Measurements from ENCODE around the gene FURIN. TPM values are rescaled to one million over a fixed set of nuclear protein-coding genes. Genes with fewer than 3 reads are reported as not detected.

Gene FURIN
- total and polyA plus RNA-seq, 9 donors: 16.3 to 39.5 (median 34.5) TPM

- no peaks in the 10 kb centered on the region for H3K27me3 ChIP-seq (ENCODE audit: control insufficient read depth, insufficient read depth, low read length)
- 41% methylated on average over 3 of the region's 10 CpGs for WGBS (ENCODE audit: insufficient coverage)
- DNase-seq: no peak
- H3K4me1 ChIP-seq (ENCODE audit: control insufficient read depth, insufficient read depth, low read length): peaks cover 4% of the 10 kb centered on the region
- H3K4me3 ChIP-seq (ENCODE audit: low read length): no peak overlapping the region
- H3K27ac ChIP-seq (ENCODE audit: low read length): no peak overlapping the region
- H3K36me3 ChIP-seq (ENCODE audit: control insufficient read depth, insufficient read depth, low read length): no peaks in the 10 kb centered on the region
- no peaks in the 10 kb centered on the region for H3K9me3 ChIP-seq (replicated peaks; ENCODE audit: control insufficient read depth, low read depth, low read length)
These were observed 8.9 kb upstream of the FURIN start for GRCh38 chr15:90859234-90860131.

- no peak for DNase-seq
- Histone ChIP-seq H3K4me3 (ENCODE audit: low read length) (no peak overlapping the region), H3K4me1 (ENCODE audit: control insufficient read depth, insufficient read depth, low read length) (peaks cover 4% of the 10 kb centered on the region), H3K36me3 (ENCODE audit: control insufficient read depth, insufficient read depth, low read length) (no peaks in the 10 kb centered on the region), H3K27me3 (ENCODE audit: control insufficient read depth, insufficient read depth, low read length) (no peaks in the 10 kb centered on the region), H3K9me3 (replicated peaks; ENCODE audit: control insufficient read depth, low read depth, low read length) (no peaks in the 10 kb centered on the region), H3K27ac (ENCODE audit: low read length) (no peak overlapping the region)
- WGBS (ENCODE audit: insufficient coverage): 100% methylated on average over 4 of the region's 7 CpGs
These were observed 7.9 kb upstream of the FURIN start for GRCh38 chr15:90860450-90860849.

GRCh38 chr15:90860942-90861675 lies 7.3 kb upstream of the FURIN start:
- WGBS (ENCODE audit: insufficient coverage): 90% methylated on average over 9 of the region's 14 CpGs
- peaks cover 4% of the 10 kb centered on the region for H3K4me1 ChIP-seq (ENCODE audit: control insufficient read depth, insufficient read depth, low read length)
- H3K4me3 ChIP-seq (ENCODE audit: low read length): no peak overlapping the region
- no peaks in the 10 kb centered on the region for H3K36me3 ChIP-seq (ENCODE audit: control insufficient read depth, insufficient read depth, low read length)
- H3K9me3 ChIP-seq (replicated peaks; ENCODE audit: control insufficient read depth, low read depth, low read length): no peaks in the 10 kb centered on the region
- no peak for DNase-seq
- no peak overlapping the region for H3K27ac ChIP-seq (ENCODE audit: low read length)
- H3K27me3 ChIP-seq (ENCODE audit: control insufficient read depth, insufficient read depth, low read length): peaks cover under 1% of the 10 kb centered on the region

DNA sequence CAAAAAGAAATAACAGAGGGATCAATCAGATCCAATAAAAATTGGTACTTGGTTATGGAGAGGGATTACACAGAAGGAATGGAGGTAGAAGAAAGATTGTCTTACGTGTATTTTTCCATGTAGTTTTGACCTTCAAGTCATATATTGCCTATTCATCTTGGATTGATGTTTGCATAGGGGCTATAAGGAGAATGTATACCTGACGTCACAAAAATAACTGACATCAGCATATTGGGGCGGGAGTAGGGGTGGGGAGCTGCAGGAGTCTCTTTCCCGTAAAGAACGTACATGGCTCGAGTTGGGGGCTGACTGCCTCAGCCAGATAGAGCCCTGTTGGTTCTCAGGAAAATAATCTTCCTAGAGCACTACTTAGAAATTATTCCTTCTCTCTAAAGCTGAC lies 5.9 kb upstream of the FURIN start:
- H3K27me3 ChIP-seq (ENCODE audit: control insufficient read depth, insufficient read depth, low read length): peaks cover 2% of the 10 kb centered on the region
- no peaks in the 10 kb centered on the region for H3K9me3 ChIP-seq (replicated peaks; ENCODE audit: control insufficient read depth, low read depth, low read length)
- no CpG with 5 or more reads among the region's 6 CpGs for WGBS (ENCODE audit: insufficient coverage)
- no peaks in the 10 kb centered on the region for H3K36me3 ChIP-seq (ENCODE audit: control insufficient read depth, insufficient read depth, low read length)
- no peak for DNase-seq
- no peak overlapping the region for H3K4me3 ChIP-seq (ENCODE audit: low read length)
- peaks cover 4% of the 10 kb centered on the region for H3K4me1 ChIP-seq (ENCODE audit: control insufficient read depth, insufficient read depth, low read length)
- no peak overlapping the region for H3K27ac ChIP-seq (ENCODE audit: low read length)

DNA sequence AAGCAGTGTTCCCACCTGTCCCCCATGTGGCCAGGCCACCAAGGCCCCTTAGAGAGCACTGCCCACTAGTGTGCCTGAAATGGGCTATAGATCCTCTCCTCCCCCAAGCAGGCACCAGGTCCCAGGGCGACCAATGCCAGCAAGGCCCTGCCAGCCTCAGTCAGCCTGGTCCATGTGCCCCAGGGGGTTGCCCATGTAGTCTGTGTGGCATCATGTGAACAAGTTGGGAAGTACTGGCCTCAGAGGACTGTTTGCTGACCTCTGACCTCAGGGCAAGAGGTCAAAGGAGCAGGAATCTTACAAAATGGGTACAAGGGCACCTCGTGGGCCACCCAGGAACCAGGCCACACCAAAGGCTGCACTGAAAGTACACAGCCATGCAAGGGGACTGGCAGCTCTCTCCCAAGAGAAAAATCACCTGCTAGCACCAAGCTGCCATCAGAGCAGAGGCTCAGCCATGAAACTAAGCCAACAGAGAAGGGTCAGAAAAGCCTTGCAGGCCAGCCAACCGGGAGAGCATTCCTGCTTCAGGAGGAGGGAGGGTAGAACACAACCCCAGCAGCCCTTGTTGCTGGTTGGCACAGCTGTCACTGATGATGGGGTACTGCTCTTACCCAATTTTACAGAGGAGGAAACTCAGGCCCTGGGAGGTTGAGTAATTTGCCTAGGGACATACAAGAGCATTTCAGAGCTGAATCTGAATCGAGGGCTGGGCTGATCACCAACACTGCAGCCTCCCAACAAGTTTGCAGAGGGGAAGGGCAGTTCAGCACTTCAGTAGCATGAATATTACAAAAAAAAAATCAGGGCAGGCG lies 5.2 kb upstream of the FURIN start:
- no peak overlapping the region for H3K4me3 ChIP-seq (ENCODE audit: low read length)
- no peak overlapping the region for H3K27ac ChIP-seq (ENCODE audit: low read length)
- H3K4me1 ChIP-seq (ENCODE audit: control insufficient read depth, insufficient read depth, low read length): peaks cover 4% of the 10 kb centered on the region
- no peak for DNase-seq
- H3K27me3 ChIP-seq (ENCODE audit: control insufficient read depth, insufficient read depth, low read length): peaks cover 2% of the 10 kb centered on the region
- no peaks in the 10 kb centered on the region for H3K9me3 ChIP-seq (replicated peaks; ENCODE audit: control insufficient read depth, low read depth, low read length)
- WGBS (ENCODE audit: insufficient coverage): 57% methylated on average over 3 of the region's 5 CpGs
- no peaks in the 10 kb centered on the region for H3K36me3 ChIP-seq (ENCODE audit: control insufficient read depth, insufficient read depth, low read length)

GRCh38 chr15:90863987-90864386 lies 4.4 kb upstream of the FURIN start:
- Histone ChIP-seq H3K36me3 (ENCODE audit: control insufficient read depth, insufficient read depth, low read length) (no peaks in the 10 kb centered on the region), H3K4me1 (ENCODE audit: control insufficient read depth, insufficient read depth, low read length) (peaks cover 4% of the 10 kb centered on the region), H3K9me3 (replicated peaks; ENCODE audit: control insufficient read depth, low read depth, low read length) (no peaks in the 10 kb centered on the region), H3K27me3 (ENCODE audit: control insufficient read depth, insufficient read depth, low read length) (peaks cover 2% of the 10 kb centered on the region), H3K27ac (ENCODE audit: low read length) (no peak overlapping the region), H3K4me3 (ENCODE audit: low read length) (no peak overlapping the region)
- no peak for DNase-seq
- 92% methylated on average over 2 of the region's 4 CpGs for WGBS (ENCODE audit: insufficient coverage)

DNA sequence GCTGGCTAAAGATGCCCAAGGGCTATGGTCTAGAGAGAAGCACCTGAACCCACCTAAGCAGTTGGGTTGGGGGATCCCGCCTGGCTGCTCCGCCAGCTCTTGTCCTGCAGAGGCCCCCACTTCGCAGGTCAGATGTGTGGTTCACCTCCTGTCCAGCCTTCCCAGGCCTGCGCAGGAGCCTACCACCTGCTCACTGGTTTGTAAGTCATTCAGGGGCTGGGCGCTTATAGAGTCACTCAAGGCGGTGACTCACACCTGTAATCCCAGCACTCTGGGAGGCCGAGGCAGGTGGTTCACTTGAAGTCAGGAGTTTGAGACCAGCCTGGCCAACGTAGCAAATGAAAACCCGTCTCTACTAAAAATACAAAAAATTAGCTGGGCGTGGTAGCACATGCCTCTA lies 3.9 kb upstream of the FURIN start:
- H3K4me3 ChIP-seq (ENCODE audit: low read length): no peak overlapping the region
- no peak overlapping the region for H3K27ac ChIP-seq (ENCODE audit: low read length)
- peaks cover 6% of the 10 kb centered on the region for H3K4me1 ChIP-seq (ENCODE audit: control insufficient read depth, insufficient read depth, low read length)
- DNase-seq: no peak
- 83% methylated on average over 10 of the region's 10 CpGs for WGBS (ENCODE audit: insufficient coverage)
- no peaks in the 10 kb centered on the region for H3K36me3 ChIP-seq (ENCODE audit: control insufficient read depth, insufficient read depth, low read length)
- H3K9me3 ChIP-seq (replicated peaks; ENCODE audit: control insufficient read depth, low read depth, low read length): no peaks in the 10 kb centered on the region
- H3K27me3 ChIP-seq (ENCODE audit: control insufficient read depth, insufficient read depth, low read length): peaks cover 2% of the 10 kb centered on the region

- Histone ChIP-seq H3K36me3 (ENCODE audit: control insufficient read depth, insufficient read depth, low read length) (no peaks in the 10 kb centered on the region), H3K9me3 (replicated peaks; ENCODE audit: control insufficient read depth, low read depth, low read length) (no peaks in the 10 kb centered on the region), H3K27me3 (ENCODE audit: control insufficient read depth, insufficient read depth, low read length) (peaks cover 2% of the 10 kb centered on the region), H3K4me1 (ENCODE audit: control insufficient read depth, insufficient read depth, low read length) (peaks cover 18% of the 10 kb centered on the region), H3K27ac (ENCODE audit: low read length) (no peak overlapping the region), H3K4me3 (ENCODE audit: low read length) (no peak overlapping the region)
- no peak for DNase-seq
- 82% methylated on average over 2 of the region's 4 CpGs for WGBS (ENCODE audit: insufficient coverage)
These were observed 2.7 kb upstream of the FURIN start for GRCh38 chr15:90865702-90866101.

GRCh38 chr15:90866161-90866715 lies 2.1 kb upstream of the FURIN start:
- H3K27ac ChIP-seq (ENCODE audit: low read length): no peak overlapping the region
- no peaks in the 10 kb centered on the region for H3K9me3 ChIP-seq (replicated peaks; ENCODE audit: control insufficient read depth, low read depth, low read length)
- DNase-seq: no peak
- peaks cover 21% of the 10 kb centered on the region for H3K4me1 ChIP-seq (ENCODE audit: control insufficient read depth, insufficient read depth, low read length)
- H3K36me3 ChIP-seq (ENCODE audit: control insufficient read depth, insufficient read depth, low read length): no peaks in the 10 kb centered on the region
- WGBS (ENCODE audit: insufficient coverage): 57% methylated on average over 16 of the region's 16 CpGs
- H3K4me3 ChIP-seq (ENCODE audit: low read length): no peak overlapping the region
- peaks cover 2% of the 10 kb centered on the region for H3K27me3 ChIP-seq (ENCODE audit: control insufficient read depth, insufficient read depth, low read length)
